Tibial nerve (tissue), 4 donors: ENCODE measurements around the gene PLCB1. TPM values are rescaled to one million over a fixed set of nuclear protein-coding genes. Genes with fewer than 3 reads are reported as not detected.

Source experiments
- DNase-seq, 2 donors: peaks; one replicate each; pipeline ENCODE4 v3.0.0-alpha.2; 2019; ENCODE audit warnings: low spot score in 2 of 2
- H3K27ac ChIP-seq, 4 donors: fragments of 200-600 bp; sonication (generic) in 3 of 4; one replicate each; pipeline ENCODE4 v1.5.1; 2017 to 2019; ENCODE audit warnings: mild to moderate bottlenecking in 1 of 4
- H3K27me3 ChIP-seq, 2 donors: fragments of 200-600 bp; sonication (generic) in 1 of 2; one replicate each; pipeline versions ENCODE4 v1.5.1 to v1.6.0; 2017 to 2019
- H3K36me3 ChIP-seq, 3 donors: fragments of 200-600 bp; sonication (generic); one replicate each; pipeline ENCODE4 v1.5.1; 2018 to 2019
- H3K4me1 ChIP-seq, 4 donors: fragments of 200-600 bp; sonication (generic) in 3 of 4; one replicate each; pipeline ENCODE4 v1.5.1; 2017 to 2019
- H3K4me3 ChIP-seq, 4 donors: fragments of 200-600 bp; sonication (generic) in 3 of 4; one replicate each; pipeline ENCODE4 v1.5.1; 2017 to 2019; ENCODE audit warnings: mild to moderate bottlenecking in 1 of 4, moderate library complexity in 1 of 4
- H3K9me3 ChIP-seq, 4 donors: fragments of 200-600 bp; sonication (generic) in 3 of 4; one replicate each; pipeline ENCODE4 v1.5.1; 2017 to 2019
- CTCF ChIP-seq, 5 experiments: fragments of 200-600 bp in 3 of 5; fragments of 450-650 bp in 2 of 5; sonication (generic) in 3 of 5; IDR thresholded peaks; one replicate each; pipeline ENCODE4 v1.5.1; 2016 to 2019; ENCODE audit warnings: antibody characterized with exemption in 5 of 5, mild to moderate bottlenecking in 3 of 5, moderate library complexity in 2 of 5
- EP300 ChIP-seq, 2 donors: sonication (generic); formaldehyde crosslinking; IDR thresholded peaks; one replicate each; pipeline ENCODE4 v1.6.1; 2017; ENCODE audit warnings: antibody characterized with exemption in 2 of 2, mild to moderate bottlenecking in 1 of 2
- POLR2A ChIP-seq, 2 donors: fragments of 450-650 bp; IDR thresholded peaks; one replicate each; pipeline ENCODE4 v1.6.1; 2017; ENCODE audit warnings: antibody characterized with exemption in 2 of 2, mild to moderate bottlenecking in 2 of 2, moderate library complexity in 2 of 2
- WGBS, 2 donors: methylation state at CpG; one replicate each; pipeline ENCODE4 v1.1.5; 2018; 5-methylcytosine and 5-hydroxymethylcytosine counted together
- total RNA-seq, 4 donors: library from RNA; depleted of rRNA; stranded (reverse); fragments of >200 nt; gene quantifications; one replicate each; pipeline ENCODE4 v1.1.0, GENCODE V29; 2016

PLCB1 gene
- total RNA-seq, 4 donors from 2014 or later = 34.7 to 52.8 (median 39.2) TPM

DNA sequence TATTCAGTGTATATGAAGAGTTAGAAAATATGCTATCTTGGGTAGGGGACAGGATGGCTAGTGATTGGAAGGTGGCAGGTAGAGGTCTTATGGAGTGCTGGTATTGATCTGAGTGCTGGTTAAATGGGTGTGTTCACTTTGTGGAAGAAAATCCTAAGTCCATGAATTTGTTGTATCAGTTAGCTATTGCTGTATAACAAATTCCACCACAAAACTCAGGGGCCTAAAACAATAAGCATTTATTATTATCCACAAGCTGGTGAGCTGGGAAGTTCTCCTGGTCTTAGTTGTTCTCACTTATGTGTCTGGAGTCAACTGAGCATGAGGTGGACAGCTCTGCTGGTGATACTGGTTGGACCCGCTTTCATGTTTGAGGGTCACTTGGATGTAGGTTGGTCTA lies 724.6 kb downstream of the PLCB1 start:
- H3K27ac ChIP-seq = peak overlapping the region in 1 of 4 donors; percentile 77
- H3K27me3 ChIP-seq = no peaks in the 10 kb centered on the region
- TF ChIP-seq POLR2A (IDR thresholded peaks at IDR 0.05) = no peak
- TF ChIP-seq EP300 (IDR thresholded peaks at IDR 0.05) = no peak
- TF ChIP-seq CTCF (IDR thresholded peaks at IDR 0.05) = no peak
- H3K4me3 ChIP-seq = no peak overlapping the region
- WGBS, 2 donors = 94 to 100% methylated on average over 1 of the region's 1 CpG
- H3K4me1 ChIP-seq = peaks cover 0 to 42% (median 10%) of the 10 kb centered on the region in 4 donors
- no peaks in the 10 kb centered on the region for H3K36me3 ChIP-seq
- H3K9me3 ChIP-seq = no peaks in the 10 kb centered on the region
- DNase-seq = no peak

DNA sequence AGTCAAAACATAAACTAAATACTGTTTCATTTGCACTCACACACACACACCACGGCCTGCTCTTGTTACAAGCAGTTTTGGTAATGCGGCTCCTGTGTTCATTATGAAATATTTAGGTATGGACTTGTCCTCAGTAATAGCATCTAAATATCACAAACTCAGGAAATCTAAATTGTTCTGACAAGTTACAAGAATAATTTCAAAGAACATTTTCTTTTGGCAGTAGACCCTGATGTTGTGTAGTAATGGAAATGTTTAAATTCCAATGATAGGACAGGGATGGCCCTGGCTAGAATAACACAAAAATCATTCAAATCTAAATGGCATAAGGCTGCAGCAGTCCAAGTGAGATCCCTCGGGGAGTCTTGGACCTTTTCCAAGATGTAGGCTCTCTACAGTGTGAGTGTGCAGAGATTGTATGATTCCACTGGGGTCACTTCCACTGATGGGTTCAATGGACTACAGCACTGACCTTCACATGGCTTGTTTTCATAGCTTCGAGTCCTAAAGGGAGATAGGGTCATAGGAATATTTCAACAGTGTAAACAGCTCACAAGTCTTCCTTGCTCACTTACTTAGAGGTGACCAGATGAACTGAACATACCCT lies 726.2 kb downstream of the PLCB1 start:
- no peak overlapping the region for H3K4me3 ChIP-seq
- DNase-seq = no peak
- whole genome bisulfite sequencing, 2 donors = 40 to 55% methylated on average over 4 of the region's 4 CpGs
- no peaks in the 10 kb centered on the region for H3K36me3 ChIP-seq
- no peaks in the 10 kb centered on the region for H3K27me3 ChIP-seq
- peaks cover 0 to 36% (median 10%) of the 10 kb centered on the region in 4 donors for H3K4me1 ChIP-seq
- no peaks in the 10 kb centered on the region for H3K9me3 ChIP-seq
- TF ChIP-seq CTCF (IDR thresholded peaks at IDR 0.05) (no peak), EP300 (IDR thresholded peaks at IDR 0.05) (no peak), POLR2A (IDR thresholded peaks at IDR 0.05) (no peak)
- no peak overlapping the region for H3K27ac ChIP-seq

DNA sequence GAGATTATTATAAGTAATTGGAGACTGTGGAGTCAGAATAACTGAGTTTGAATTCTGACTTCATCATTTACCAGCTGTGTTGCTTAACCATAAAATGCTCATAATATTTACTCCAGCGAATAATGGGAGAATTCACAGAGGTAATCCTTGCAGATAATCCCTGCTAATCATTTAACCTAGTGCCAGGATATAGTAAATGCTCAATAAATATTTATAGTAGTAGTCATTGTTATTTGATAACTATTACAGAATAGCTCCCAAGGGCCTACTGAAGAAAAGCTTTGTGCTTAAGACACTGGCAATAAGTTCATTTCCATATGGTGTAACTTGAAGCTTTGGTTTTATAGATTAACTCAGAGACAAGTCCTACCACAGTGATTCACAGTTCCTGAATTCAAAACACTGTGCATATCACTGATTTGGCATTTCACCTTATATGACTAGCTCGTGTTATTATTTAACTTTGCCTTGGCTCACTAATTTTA lies 728.0 kb downstream of the PLCB1 start:
- WGBS, 2 donors = 72 to 81% methylated on average over 2 of the region's 2 CpGs
- no peak overlapping the region for H3K27ac ChIP-seq
- TF ChIP-seq CTCF (IDR thresholded peaks at IDR 0.05) = no peak
- TF ChIP-seq POLR2A (IDR thresholded peaks at IDR 0.05) = no peak
- no peak for TF ChIP-seq EP300 (IDR thresholded peaks at IDR 0.05)
- no peaks in the 10 kb centered on the region for H3K27me3 ChIP-seq
- no peak for DNase-seq
- H3K4me3 ChIP-seq = no peak overlapping the region
- peaks cover 0 to 18% (median under 1%) of the 10 kb centered on the region in 4 donors for H3K4me1 ChIP-seq
- H3K9me3 ChIP-seq = no peaks in the 10 kb centered on the region
- H3K36me3 ChIP-seq = no peaks in the 10 kb centered on the region

GRCh38 chr20:8862092-8862491 lies 730.0 kb downstream of the PLCB1 start:
- TF ChIP-seq EP300 (IDR thresholded peaks at IDR 0.05) (no peak), POLR2A (IDR thresholded peaks at IDR 0.05) (no peak), CTCF (IDR thresholded peaks at IDR 0.05) (no peak)
- 96 to 97% methylated on average over 4 of the region's 4 CpGs for WGBS, 2 donors

DNA sequence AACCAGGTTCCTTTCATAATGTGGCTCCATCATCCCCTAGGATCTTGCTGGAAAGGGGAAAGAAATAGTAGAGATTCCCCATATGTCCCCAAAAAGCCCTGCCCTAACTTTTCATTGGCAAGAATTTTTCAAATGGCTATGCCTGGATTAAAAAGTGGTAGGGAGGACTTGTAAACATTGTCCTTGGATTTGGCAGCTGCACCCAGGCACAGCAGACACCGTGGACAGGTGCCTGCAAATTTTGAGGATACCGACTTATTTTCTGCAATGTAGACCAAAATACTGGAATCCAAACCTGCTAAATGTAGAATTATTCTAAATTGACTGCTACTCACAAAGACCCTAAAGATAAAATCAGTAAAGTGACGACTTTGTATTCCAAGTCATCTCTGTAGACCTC lies 733.6 kb downstream of the PLCB1 start:
- H3K36me3 ChIP-seq = no peaks in the 10 kb centered on the region
- WGBS, 2 donors = 95% methylated on average over 3 of the region's 3 CpGs

More at GRCh38 chr20:8862092-8862491, 730.0 kb downstream of the PLCB1 start:
- Histone ChIP-seq H3K27ac (no peak overlapping the region), H3K4me1 (peaks cover 0 to 9% (median 0%) of the 10 kb centered on the region in 4 donors), H3K27me3 (no peaks in the 10 kb centered on the region), H3K36me3 (no peaks in the 10 kb centered on the region), H3K4me3 (no peak overlapping the region), H3K9me3 (no peaks in the 10 kb centered on the region)
- no peak for DNase-seq

More for the DNA sequence above, 733.6 kb downstream of the PLCB1 start:
- no peak for DNase-seq
- Histone ChIP-seq H3K4me1 (no peaks in the 10 kb centered on the region), H3K9me3 (no peaks in the 10 kb centered on the region), H3K4me3 (no peak overlapping the region), H3K27me3 (no peaks in the 10 kb centered on the region), H3K27ac (no peak overlapping the region)
- no peak for TF ChIP-seq CTCF (IDR thresholded peaks at IDR 0.05)
- TF ChIP-seq POLR2A (IDR thresholded peaks at IDR 0.05) = no peak
- no peak for TF ChIP-seq EP300 (IDR thresholded peaks at IDR 0.05)
